HS-5 (cell line): ENCODE results near the gene MEGF6.

Experiments
- DNase-seq: peaks from one replicate; pipeline ENCODE4 v3.0.0-alpha.2; 2012; ENCODE audit warnings: low read depth

MEGF6 gene

DNA sequence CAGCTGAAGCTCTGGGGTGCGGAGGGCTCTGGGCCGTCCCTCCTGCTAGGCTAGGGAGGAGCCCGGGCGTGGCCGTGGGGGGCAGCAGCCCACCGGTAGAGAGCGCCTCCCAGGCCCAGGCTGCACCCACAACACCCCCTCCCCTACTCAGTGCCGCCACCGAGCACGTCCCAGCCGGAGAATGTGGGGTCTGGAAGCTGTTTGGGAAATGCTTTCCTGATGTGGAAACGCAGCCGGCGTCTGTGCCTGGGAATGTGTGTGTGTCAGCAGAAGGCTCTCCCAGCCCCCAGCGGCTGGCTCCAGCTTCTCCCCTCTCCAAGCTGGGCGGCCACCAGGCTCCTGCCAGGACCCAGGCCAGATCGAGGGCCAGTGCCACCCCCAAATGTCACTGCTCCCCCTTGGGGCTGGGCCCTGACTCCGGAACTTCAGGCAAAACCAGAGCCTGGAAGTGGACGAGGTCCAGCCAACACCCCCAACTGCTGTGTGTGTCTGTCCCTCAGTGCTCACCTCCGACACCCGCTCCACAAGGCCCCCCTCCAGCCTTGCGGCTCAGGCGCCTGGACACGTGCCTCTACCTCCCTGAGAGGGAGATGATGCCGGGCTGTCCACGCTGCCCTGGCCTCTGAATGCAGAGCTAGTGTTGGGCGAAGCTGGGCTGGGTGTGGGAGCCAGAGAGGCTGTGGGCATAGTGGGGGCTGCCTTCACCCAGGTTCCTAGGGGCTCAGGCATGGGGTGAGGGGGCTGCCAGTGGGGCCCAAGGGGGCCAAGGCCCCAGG is 74.7 kb downstream of the MEGF6 start:
- DNase-seq: no peak

DNA sequence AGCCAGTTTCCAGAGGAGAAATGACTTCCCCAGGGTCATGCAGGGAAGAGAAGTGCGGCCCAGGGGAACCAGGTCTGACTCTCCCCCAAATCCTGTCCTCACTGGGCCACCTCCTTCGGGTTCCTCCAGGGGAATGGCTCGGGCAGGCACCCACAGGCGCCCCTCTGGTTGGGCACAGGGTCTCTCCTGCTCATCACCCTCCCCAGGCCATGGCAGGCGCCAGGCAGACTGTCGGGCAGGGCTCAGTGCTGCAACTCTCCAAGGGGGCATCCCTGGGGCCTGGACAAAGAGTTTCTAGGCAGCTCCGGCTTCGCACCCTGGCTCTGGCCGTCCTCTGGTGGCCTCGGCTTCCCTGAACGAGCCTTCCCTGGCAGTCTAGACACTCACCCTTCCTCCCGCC is 75.6 kb downstream of the MEGF6 start:
- no peak for DNase-seq

DNA sequence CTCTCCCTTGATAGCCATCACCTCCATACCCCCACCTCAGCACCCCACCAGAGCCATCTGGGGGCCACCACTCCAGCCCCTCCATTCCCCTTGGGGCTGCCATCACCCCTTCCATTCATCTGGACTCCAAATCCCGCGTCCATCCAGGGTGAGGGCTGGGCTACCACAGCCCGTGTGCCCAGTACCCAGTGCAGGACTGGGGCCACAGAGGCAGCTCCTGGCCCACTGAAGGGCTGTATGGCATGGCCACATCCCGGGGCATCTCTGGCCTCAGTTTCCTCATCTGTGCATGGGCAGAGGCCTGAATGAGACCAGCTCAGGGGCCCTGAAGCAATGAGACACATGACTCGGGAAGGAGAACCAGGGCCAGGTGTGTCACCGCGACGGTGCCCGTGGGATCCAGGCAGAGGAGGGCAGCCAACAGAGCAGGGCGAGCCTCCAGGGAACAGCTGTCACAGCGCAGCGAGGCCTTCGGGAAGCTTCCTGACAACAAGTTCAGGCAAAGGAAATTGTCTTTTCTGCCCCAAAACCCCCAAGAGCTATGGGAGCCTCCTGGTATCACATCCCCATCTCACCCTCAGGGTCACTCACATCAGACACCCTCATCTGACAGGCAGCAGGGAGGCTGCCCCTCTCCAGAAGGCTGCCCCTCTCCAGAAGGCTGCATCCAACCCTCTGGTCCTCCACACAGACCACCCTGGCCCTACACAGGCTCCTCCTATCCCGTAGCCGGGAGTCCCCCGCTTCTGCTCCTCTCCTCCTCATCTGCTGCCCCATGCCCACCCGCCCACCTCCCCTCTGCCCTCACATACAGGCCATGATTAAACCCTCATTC is 76.3 kb downstream of the MEGF6 start:
- DNase-seq: no peak

DNA sequence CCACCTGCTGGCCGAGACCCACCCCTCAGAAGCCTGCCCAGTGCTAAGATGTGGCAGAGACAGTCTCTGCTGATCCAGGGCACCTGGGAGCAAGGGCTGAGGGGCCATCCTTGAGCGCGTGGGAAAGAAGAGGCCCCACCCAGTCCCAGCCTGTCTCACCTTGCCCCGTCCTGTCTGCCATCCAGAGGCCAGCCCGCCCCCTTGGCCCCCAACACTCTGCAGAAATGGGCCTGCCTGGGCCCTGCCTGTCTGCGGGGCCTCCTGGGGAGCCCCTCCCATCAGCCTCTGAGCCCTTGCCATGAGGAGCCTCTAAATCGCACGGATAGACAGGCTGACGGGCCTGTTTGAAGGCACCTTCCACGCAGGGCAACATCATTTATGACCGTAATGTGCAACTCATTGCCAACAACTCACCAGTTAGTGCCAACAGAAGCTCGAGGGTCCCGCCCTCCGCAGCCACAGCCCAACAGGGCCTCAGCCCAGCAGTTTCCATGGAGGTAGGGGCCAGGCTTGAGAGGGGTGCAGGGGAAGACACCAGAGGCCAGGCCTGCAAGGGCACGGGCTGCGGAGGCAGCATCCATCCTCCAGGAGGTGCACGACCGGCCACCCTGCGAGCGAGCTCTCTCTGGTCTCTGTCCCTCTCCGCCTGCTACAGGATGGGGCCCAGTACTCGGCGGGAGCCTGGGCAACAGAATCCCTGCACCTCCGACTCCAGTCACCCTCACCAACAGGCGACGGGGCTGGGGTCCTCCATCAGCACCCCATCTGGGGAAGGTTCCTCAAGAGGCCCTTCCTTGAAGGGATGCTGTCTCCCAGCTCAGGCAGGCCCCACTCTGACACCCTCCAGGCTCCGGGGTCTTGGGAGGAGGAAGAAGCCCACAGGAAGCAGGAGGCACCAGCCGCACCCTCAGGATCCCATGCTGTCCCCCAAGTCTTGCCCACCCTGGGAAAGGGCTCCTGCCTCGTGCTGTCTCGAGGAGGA is 78.0 kb downstream of the MEGF6 start:
- no peak for DNase-seq

DNA sequence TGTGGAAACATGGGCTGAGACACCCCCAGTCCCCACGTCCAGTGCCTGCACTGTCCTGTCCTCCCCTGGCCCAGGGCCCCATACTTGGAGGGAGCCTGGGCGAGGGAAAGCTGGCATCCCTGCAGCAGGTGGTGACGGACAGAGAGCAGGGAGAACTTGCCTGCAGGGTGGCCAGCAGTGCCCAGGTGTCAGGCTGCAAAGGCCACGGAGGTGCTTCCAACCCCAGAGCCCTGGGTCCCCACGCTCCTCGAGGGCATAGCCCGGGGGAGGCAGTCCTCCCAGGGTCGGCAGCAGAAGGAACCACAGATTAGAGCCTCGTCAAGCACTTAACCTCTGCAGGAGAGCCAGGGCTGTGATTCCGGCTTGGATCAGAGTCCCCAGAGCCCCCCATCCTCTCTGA is 79.4 kb downstream of the MEGF6 start:
- DNase-seq: no peak

GRCh38 chr1:3530926-3531818 is 80.1 kb downstream of the MEGF6 start:
- peak; percentile 25 for DNase-seq

DNA sequence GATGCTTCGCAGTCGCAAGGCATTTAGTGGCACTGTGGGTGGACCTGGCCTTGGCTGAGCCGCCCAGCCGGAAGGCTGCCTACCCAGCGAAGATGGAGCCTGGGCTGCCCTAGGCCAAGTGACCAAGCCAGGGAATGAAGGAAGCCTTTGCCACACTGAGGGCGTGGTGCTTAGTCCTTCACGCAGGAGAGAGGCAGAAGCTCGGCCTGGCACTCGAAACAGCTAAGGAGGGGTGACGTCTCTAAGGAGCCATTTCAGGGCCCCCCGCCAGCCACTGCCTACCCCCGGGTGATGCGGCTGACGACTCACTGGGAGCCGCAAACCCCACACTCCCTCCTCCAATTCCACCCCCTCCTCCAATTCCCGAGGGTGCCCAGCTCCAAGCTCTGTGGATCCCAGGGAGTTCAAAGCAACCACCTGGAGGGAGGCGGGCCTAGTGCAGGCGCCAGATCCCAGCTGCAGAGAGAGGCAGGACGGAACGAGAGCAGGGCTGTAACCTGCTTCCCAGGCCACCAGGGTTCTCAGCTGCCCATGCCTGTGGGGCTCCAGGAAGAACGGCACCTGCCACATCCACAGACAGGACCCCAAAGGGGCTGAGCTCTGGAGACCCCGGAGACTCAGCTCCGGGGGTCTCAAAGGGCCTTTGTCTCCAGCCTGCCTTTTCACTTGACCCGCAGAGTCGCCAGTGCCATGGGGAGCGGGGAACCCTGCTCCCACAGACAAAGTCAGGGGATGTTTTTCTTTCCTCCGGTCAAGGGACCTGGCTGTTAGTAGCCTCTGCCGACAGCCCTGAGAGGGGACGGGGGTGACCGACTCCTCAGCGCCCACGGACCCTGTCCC is 81.0 kb downstream of the MEGF6 start:
- DNase-seq: peak; percentile 9

DNA sequence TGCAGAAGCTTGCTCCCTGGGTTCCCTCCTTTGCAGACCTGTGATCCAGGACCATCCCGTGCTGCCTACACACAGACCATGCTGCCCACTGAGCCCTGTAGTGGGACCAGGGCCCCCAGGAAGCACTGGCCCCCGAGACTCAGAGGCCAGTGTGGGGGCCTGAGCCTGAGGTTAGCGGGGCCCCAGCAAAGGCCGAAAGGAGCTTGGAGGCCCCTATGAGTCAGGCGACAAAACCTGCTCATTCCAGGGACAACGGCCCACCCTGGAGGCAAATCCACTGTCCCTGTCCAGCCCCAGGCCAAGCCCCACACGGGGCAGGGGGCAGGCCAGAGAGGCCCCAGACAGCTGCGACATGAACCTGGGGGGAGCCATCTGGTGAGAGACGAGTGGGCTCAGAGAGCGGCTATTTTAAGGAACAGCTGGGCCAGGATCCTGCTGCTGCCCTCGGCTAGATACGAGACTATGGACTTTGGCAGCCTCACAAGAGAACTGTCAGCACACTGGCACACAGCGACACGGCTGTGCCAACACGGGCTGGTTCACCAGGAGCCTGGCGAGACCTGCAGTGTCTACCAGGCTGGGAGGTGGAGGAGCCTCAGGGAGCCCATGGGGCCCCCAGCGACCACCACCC is 82.1 kb downstream of the MEGF6 start:
- DNase-seq: no peak

- DNase-seq: no peak
Observed at GRCh38 chr1:3527774-3528173, 83.5 kb downstream of the MEGF6 start.

GRCh38 chr1:3525551-3526482 is 85.5 kb downstream of the MEGF6 start:
- DNase-seq: no peak

GRCh38 chr1:3524556-3525203 is 86.6 kb downstream of the MEGF6 start:
- DNase-seq: no peak

GRCh38 chr1:3523980-3524379 is 87.3 kb downstream of the MEGF6 start:
- DNase-seq: no peak

DNA sequence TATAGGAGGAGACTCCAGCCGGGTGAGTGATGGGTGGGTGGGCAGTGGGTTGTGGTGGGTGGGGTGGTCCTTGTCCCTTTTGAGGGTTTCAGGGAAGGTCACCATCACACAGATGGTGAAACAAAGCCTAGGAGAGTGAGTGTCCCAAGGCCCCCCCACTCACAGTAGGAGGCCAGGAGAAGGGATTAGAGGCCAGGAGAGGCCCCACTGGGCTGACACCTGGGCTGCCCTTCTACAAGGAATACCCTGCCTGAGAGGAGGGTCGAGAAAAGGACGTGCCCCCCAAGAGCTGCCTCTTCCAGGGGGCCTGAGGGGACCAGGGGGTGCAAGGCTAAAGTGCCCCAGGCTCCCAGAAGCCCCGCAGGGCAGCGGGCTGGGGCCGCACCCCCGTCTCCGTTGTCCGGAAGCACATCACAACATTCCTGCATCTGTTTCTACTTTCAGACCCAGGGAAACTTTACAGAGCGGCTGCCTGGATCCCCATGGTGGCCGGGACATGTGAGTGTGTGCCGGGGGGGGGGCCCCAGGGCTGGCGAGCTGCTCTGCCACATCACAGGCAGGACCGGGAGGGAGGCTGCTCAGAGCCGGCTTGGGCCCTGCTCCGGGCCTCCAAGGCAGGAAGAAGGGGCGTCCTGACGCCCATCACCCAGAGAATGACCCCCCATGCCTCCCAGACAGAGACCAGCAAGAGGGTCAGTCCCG is 88.6 kb downstream of the MEGF6 start:
- no peak for DNase-seq

- no peak for DNase-seq
Observed at GRCh38 chr1:3522112-3522511, 89.2 kb downstream of the MEGF6 start.

DNA sequence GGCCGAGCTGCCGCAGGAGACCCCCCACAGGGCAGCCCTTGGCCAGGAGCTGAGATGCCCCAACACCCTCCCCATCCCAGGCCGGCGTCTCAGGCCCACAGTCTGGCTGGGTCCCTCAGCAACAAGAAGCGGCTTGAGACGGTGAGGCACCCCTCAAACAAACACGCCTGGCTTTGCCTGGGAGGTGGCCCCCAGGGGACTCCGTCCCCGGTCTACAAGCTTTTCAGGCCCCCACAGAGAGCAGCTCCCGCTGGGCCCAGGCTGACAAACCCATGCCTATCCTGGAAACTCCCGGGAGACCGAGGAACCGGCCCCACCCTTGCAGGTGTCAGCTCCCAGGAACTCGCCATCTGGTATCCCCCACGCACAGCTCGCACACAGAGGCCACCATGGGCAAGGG is 89.9 kb downstream of the MEGF6 start:
- DNase-seq: no peak

- no peak for DNase-seq
Observed at GRCh38 chr1:3520419-3521378, 90.6 kb downstream of the MEGF6 start.
